ENCODE results near the gene UGT2A3.

Gene UGT2A3

DNA sequence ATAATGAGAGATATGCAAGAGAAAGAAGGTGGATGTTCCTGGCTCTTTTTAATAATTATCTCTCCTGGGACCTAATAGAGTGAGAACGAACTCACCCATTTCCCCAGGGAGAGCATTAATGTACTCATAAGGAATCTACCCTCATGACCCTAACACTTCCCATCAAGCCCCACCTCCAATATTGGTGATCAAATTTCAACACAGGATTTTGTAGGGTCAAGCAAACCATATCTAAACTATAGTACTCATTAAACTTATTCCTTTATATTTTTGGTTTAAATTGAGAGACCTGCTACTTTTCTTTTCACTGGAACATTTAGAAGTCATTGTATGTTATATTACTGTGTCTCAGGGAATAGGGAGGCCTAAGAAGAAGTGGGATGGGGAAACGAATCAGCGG lies 2.6 kb downstream of the UGT2A3 start:
- no peak for TF ChIP-seq FOXM1 (IDR thresholded peaks at IDR 0.05; ENCODE audit: borderline replicate concordance, low read depth)
- TF ChIP-seq ZBTB7A (IDR thresholded peaks at IDR 0.05; ENCODE audit: low read depth), result no peak
- TF ChIP-seq, protein P1, sequence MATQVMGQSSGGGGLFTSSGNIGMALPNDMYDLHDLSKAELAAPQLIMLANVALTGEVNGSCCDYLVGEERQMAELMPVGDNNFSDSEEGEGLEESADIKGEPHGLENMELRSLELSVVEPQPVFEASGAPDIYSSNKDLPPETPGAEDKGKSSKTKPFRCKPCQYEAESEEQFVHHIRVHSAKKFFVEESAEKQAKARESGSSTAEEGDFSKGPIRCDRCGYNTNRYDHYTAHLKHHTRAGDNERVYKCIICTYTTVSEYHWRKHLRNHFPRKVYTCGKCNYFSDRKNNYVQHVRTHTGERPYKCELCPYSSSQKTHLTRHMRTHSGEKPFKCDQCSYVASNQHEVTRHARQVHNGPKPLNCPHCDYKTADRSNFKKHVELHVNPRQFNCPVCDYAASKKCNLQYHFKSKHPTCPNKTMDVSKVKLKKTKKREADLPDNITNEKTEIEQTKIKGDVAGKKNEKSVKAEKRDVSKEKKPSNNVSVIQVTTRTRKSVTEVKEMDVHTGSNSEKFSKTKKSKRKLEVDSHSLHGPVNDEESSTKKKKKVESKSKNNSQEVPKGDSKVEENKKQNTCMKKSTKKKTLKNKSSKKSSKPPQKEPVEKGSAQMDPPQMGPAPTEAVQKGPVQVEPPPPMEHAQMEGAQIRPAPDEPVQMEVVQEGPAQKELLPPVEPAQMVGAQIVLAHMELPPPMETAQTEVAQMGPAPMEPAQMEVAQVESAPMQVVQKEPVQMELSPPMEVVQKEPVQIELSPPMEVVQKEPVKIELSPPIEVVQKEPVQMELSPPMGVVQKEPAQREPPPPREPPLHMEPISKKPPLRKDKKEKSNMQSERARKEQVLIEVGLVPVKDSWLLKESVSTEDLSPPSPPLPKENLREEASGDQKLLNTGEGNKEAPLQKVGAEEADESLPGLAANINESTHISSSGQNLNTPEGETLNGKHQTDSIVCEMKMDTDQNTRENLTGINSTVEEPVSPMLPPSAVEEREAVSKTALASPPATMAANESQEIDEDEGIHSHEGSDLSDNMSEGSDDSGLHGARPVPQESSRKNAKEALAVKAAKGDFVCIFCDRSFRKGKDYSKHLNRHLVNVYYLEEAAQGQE (IDR thresholded peaks at IDR 0.05; ENCODE audit: low read depth), result no peak
- no peak for TF ChIP-seq MAX (IDR thresholded peaks at IDR 0.05)
- no peak for TF ChIP-seq YY1 (IDR thresholded peaks at IDR 0.05; ENCODE audit: low read depth)
- TF ChIP-seq EP300 (IDR thresholded peaks at IDR 0.05; ENCODE audit: borderline replicate concordance), result no peak
- TF ChIP-seq EGR1 (IDR thresholded peaks at IDR 0.05), result no peak
- no peak for TF ChIP-seq CREB1 (IDR thresholded peaks at IDR 0.05; ENCODE audit: low read depth)
- TF ChIP-seq, protein P2, sequence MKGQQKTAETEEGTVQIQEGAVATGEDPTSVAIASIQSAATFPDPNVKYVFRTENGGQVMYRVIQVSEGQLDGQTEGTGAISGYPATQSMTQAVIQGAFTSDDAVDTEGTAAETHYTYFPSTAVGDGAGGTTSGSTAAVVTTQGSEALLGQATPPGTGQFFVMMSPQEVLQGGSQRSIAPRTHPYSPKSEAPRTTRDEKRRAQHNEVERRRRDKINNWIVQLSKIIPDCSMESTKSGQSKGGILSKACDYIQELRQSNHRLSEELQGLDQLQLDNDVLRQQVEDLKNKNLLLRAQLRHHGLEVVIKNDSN (IDR thresholded peaks at IDR 0.05), result no peak
- no peak for TF ChIP-seq TEAD4 (IDR thresholded peaks at IDR 0.05)
- no peak for TF ChIP-seq TAF1 (IDR thresholded peaks at IDR 0.05; ENCODE audit: low read depth)
- TF ChIP-seq RAD21 (IDR thresholded peaks at IDR 0.05; ENCODE audit: low read depth), result no peak

GRCh38 chr4:68948044-68948743 lies 3.4 kb downstream of the UGT2A3 start:
- TF ChIP-seq CREB1 (IDR thresholded peaks at IDR 0.05; ENCODE audit: low read depth) (no peak), EGR1 (IDR thresholded peaks at IDR 0.05) (no peak), CEBPB (IDR thresholded peaks at IDR 0.05) (no peak), ZBTB7A (IDR thresholded peaks at IDR 0.05; ENCODE audit: low read depth) (no peak), FOXM1 (IDR thresholded peaks at IDR 0.05; ENCODE audit: borderline replicate concordance, low read depth) (no peak), TCF12 (IDR thresholded peaks at IDR 0.05; ENCODE audit: low read depth) (no peak), EP300 (IDR thresholded peaks at IDR 0.05; ENCODE audit: borderline replicate concordance) (no peak), MAX (IDR thresholded peaks at IDR 0.05) (no peak)

DNA sequence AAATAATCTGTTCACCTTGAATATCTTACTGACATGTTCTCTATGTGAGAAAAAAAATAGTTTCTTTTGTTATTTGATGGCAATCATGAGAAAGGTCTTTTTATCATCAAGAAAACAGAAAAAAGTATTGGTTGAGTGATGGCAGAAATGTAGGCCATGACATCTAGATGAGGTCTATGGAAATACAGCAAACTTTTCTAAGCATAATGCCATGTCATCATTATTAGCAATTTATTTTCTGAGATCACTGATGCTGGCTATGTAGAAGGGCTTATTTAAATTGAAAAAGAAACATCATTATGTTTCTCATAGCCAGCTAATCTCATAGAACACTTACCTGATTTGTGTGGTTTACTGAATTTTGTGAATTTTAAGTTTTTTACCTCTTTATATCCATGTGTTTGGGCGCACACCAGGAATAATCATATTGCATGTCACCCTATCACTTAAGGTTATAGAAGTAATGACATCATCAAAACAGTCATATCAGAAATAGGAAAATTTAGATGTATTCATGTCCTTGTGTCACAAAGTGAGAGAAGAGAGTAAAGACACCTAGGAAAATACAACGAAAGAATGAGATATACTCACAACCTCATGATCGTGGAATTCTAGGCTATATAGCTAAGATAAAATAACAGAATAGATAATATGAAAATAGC lies 22.4 kb downstream of the UGT2A3 start:
- TF ChIP-seq EGR1 (IDR thresholded peaks at IDR 0.05), result no peak
- no peak for TF ChIP-seq TCF12 (IDR thresholded peaks at IDR 0.05; ENCODE audit: low read depth)
- no peak for TF ChIP-seq NFIC (IDR thresholded peaks at IDR 0.05)
- TF ChIP-seq RAD21 (IDR thresholded peaks at IDR 0.05; ENCODE audit: low read depth), result no peak
- no peak for TF ChIP-seq TEAD4 (IDR thresholded peaks at IDR 0.05)
- TF ChIP-seq CREB1 (IDR thresholded peaks at IDR 0.05; ENCODE audit: low read depth), result no peak
- TF ChIP-seq ZBTB7A (IDR thresholded peaks at IDR 0.05; ENCODE audit: low read depth), result no peak
- TF ChIP-seq, protein P1 (IDR thresholded peaks at IDR 0.05; ENCODE audit: low read depth), result no peak
- TF ChIP-seq EP300 (IDR thresholded peaks at IDR 0.05; ENCODE audit: borderline replicate concordance), result no peak
- no peak for TF ChIP-seq TAF1 (IDR thresholded peaks at IDR 0.05; ENCODE audit: low read depth)
- TF ChIP-seq, protein P2 (IDR thresholded peaks at IDR 0.05), result no peak
- TF ChIP-seq CEBPB (IDR thresholded peaks at IDR 0.05), result no peak
- no peak for TF ChIP-seq FOXM1 (IDR thresholded peaks at IDR 0.05; ENCODE audit: borderline replicate concordance, low read depth)
- TF ChIP-seq MAX (IDR thresholded peaks at IDR 0.05), result no peak

GRCh38 chr4:68927165-68927564 lies 24.4 kb downstream of the UGT2A3 start:
- TF ChIP-seq TCF12 (IDR thresholded peaks at IDR 0.05; ENCODE audit: low read depth), result no peak
- no peak for TF ChIP-seq RAD21 (IDR thresholded peaks at IDR 0.05; ENCODE audit: low read depth)
- TF ChIP-seq, protein P2 (IDR thresholded peaks at IDR 0.05), result no peak
- TF ChIP-seq NFIC (IDR thresholded peaks at IDR 0.05), result no peak
- no peak for TF ChIP-seq EGR1 (IDR thresholded peaks at IDR 0.05)
- no peak for TF ChIP-seq EP300 (IDR thresholded peaks at IDR 0.05; ENCODE audit: borderline replicate concordance)
- TF ChIP-seq TEAD4 (IDR thresholded peaks at IDR 0.05), result no peak
- no peak for TF ChIP-seq CREB1 (IDR thresholded peaks at IDR 0.05; ENCODE audit: low read depth)
- TF ChIP-seq ZBTB7A (IDR thresholded peaks at IDR 0.05; ENCODE audit: low read depth), result no peak
- TF ChIP-seq YY1 (IDR thresholded peaks at IDR 0.05; ENCODE audit: low read depth), result no peak
- no peak for TF ChIP-seq CEBPB (IDR thresholded peaks at IDR 0.05)
- TF ChIP-seq MAX (IDR thresholded peaks at IDR 0.05), result no peak
- TF ChIP-seq, protein P1 (IDR thresholded peaks at IDR 0.05; ENCODE audit: low read depth), result no peak

All from Ishikawa (cell line).